Astrocyte of the hippocampus (primary cell): Measurements from ENCODE around the gene NEDD1.
A peak's percentile ranks its signal among the peaks of the same experiment; 100 is the strongest.

Experiments used
- DNase-seq: peaks from one replicate; pipeline ENCODE4 v3.0.0; 2011; ENCODE audit warnings: low read depth, low spot score

NEDD1 gene, protein sequence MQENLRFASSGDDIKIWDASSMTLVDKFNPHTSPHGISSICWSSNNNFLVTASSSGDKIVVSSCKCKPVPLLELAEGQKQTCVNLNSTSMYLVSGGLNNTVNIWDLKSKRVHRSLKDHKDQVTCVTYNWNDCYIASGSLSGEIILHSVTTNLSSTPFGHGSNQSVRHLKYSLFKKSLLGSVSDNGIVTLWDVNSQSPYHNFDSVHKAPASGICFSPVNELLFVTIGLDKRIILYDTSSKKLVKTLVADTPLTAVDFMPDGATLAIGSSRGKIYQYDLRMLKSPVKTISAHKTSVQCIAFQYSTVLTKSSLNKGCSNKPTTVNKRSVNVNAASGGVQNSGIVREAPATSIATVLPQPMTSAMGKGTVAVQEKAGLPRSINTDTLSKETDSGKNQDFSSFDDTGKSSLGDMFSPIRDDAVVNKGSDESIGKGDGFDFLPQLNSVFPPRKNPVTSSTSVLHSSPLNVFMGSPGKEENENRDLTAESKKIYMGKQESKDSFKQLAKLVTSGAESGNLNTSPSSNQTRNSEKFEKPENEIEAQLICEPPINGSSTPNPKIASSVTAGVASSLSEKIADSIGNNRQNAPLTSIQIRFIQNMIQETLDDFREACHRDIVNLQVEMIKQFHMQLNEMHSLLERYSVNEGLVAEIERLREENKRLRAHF

DNA sequence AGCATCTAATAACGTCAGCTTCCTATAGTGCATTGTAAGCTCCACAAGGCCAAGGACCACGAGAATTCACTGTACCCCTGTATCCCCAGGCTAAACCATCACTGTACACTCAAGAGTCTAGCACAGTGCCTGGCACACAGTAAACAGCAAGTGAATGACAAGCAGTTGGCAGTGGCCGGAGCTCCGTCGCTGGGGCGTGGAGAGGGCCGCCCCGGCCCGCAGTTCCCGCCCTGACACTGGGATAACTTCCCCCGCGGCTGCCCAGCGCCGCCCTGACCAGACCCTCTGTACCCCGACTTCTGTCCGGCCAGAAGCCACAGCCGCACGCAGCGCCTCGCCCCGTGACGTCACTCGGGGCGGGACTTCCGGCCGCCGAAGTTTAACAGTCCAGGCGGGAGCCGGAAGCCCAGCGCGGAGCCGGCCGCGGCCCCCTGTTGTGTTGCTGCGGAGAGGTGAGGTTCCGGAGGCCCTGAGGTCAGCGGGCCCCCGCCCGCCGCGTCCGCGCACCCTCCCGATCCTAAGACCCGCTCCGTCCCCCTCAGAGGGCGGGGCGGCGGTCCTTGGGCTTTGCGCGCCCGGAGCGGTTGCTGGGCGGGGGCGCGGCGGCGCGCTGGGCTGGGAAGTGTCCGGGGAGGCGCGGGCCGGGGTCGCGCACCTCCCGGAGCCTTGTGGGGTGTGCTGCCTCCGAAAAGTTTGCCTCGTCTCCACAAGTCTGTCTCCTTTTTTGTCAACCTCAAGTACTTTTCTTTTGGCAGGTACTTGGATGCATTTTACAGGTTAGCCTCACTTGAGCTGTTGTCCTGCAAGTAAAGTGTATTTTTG lies at the start of gene NEDD1:
TSS of gene NEDD1 (plus strand) at position 409 of the 822 bp plus-strand sequence. CDS start 2,503 bp downstream, outside the sequence.
- peak; percentile 92 for DNase-seq

- no peak for DNase-seq
Observed at GRCh38 chr12:96858162-96858561, 48.9 kb upstream of the NEDD1 start.

- DNase-seq: peak; percentile 54
Observed at GRCh38 chr12:96861656-96862055, 45.4 kb upstream of the NEDD1 start.

GRCh38 chr12:96862326-96862725 lies 44.7 kb upstream of the NEDD1 start:
- no peak for DNase-seq

- no peak for DNase-seq
Observed at GRCh38 chr12:96864335-96864734, 42.7 kb upstream of the NEDD1 start.

DNA sequence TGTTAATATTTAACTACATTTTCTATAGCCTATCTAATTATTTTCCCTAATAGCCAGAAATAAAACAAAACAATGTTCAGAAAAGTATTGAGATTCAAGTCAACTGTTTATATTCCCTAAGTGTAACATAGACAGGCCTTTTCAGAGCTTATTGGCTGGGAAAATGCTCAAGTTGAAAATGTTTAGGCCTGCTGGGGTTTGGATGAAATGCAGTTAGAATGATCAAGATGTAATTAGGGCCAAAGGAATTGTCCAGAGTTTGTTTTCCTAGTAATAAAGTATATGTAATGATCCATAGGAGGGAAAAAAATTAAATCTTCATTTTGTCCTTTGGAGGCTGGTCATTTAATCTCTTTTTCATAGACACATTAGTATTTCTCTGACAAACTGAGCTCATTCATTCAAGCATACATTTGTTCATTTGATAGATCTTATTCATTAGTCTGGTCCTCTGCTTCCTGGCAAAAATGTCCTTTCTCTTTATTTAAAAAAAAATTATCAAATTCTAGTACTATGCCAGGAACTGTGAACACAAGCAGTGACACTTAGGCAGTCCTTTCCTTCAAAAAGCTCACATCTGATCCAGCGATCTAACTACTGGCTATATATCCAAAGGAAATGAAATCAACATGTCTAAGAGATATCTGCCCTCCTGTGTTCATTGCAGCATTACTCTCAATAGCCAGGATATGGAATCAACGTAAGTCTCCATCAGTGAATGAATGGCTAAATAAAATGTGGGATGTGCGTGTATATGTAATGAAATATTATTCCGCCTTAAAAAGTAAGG lies 40.1 kb upstream of the NEDD1 start:
- DNase-seq: no peak

- DNase-seq: no peak
Observed at GRCh38 chr12:96870946-96871345, 36.1 kb upstream of the NEDD1 start.

DNA sequence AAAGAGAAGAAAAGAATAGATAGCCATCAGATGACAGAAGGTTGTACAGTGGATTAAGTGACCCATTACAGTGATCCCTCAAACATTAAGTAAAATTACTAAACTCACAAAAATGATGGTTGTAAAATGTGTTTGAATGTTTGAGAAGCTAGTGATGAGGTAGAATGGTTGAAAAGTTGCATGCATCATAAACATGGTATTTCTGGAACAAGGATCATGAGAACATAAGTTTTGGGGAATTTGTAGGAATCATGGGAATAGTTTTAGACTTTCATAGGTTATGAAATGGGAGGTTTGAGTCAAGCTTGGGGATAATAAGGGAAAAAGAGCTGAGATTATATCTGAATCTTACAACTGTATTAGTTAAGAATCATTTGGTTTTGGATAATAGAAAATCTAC lies 34.1 kb upstream of the NEDD1 start:
- DNase-seq: no peak

GRCh38 chr12:96874211-96874610 lies 32.8 kb upstream of the NEDD1 start:
- DNase-seq: no peak

GRCh38 chr12:96876966-96877365 lies 30.1 kb upstream of the NEDD1 start:
- no peak for DNase-seq

DNA sequence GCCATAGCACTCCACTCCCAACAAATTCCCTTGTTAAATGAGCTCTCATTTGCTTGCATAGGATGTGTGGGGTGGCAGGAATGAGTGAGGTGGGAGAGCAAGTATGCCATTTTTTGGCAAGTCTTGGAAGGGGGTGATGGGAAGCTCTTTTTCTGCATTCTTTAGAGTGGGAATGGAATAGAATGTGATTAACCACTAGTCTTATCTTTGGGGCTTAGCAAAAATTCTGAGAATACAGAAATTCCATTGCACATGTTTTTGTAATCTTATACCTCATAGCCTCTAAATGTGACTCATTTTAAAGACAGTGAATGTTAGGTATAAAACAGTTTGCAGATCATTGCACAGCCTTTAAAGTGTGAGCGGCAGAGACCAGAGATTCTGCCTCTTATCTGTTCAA lies 28.4 kb upstream of the NEDD1 start:
- DNase-seq: peak; percentile 89

GRCh38 chr12:96879301-96879700 lies 27.8 kb upstream of the NEDD1 start:
- peak; percentile 30 for DNase-seq

- no peak for DNase-seq
Observed at GRCh38 chr12:96880220-96880619, 26.8 kb upstream of the NEDD1 start.

GRCh38 chr12:96881608-96882007 lies 25.4 kb upstream of the NEDD1 start:
- DNase-seq: no peak

- peak; percentile 65 for DNase-seq
Observed at GRCh38 chr12:96882862-96883261, 24.2 kb upstream of the NEDD1 start.

DNA sequence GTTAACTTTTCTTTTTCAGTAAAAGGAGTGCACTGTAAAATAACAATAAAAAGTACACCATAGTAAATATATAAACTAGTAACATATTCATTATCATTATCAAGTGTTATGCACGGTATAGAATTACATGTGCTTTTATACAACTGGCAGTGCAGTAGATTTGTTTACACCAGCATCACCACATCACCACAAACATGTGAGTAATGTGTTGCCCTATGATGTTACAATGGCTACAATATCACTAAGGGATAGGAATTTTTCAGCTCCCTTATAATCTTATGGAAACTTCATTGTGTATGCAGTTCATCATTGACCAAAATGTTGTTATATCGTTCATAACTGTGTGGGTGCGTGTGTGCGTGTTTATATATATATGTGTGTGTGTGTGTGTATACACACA lies 23.5 kb upstream of the NEDD1 start:
- DNase-seq: no peak

GRCh38 chr12:96886998-96887677 lies 19.9 kb upstream of the NEDD1 start:
- DNase-seq: peak; percentile 96

GRCh38 chr12:96889273-96889933 lies 17.7 kb upstream of the NEDD1 start:
- DNase-seq: peak; percentile 74

DNA sequence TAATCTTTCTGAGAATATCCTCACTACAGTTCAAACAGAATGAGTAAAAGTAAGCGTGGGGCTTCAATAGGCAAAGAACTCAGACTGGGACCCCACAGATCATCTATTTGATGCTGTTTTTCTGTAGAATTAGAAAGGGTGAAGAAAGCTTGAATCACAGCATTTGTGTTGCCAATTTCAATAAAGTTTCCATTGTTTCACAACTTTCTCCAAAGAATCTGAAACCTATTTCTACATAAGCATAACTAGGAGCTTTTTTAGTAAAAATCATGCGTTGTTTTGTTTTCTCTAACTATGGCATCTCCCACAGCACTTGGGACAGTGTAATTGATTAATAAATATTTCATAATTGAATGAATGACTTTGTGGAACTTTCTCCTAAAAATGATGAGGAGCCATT lies 16.7 kb upstream of the NEDD1 start:
- no peak for DNase-seq

DNA sequence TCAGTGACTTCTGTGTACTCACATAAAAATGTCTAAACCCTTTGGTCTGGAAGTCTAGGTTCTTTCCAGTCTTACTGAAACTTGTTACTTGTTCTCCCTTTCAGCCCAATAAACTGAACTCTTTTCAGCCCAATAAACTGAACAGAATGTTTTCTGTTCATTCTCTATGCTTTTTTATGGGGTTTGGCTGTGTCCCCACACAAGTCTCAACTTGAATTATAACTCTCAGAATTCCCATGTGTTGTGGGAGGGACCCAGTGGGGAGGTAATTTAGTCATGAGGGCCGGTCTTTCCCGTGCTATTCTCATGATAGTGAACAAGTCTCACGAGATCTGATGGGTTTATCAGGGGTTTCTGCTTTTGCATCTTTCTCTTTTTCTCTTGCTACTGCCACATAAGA lies 15.0 kb upstream of the NEDD1 start:
- no peak for DNase-seq
